ENCODE results near the gene MPLKIP.
A peak's percentile ranks its signal among the peaks of the same experiment; 100 is the strongest.

MPLKIP gene

GRCh38 chr7:40099837-40100236 lies 34.6 kb downstream of the MPLKIP start:
- Mint-ChIP-seq H3K27me3 (no peaks in the 10 kb centered on the region), H3K27ac (no peak overlapping the region), H3K4me3 (no peak overlapping the region), H3K9me3 (no peaks in the 10 kb centered on the region), H3K4me1 (no peaks in the 10 kb centered on the region)
- DNase-seq (no peak), ATAC-seq (no peak)

GRCh38 chr7:40098810-40099209 lies 35.6 kb downstream of the MPLKIP start:
- Mint-ChIP-seq H3K9me3 (no peaks in the 10 kb centered on the region), H3K27me3 (no peaks in the 10 kb centered on the region), H3K27ac (no peak overlapping the region), H3K4me3 (no peak overlapping the region), H3K4me1 (no peaks in the 10 kb centered on the region)
- ATAC-seq (no peak), DNase-seq (no peak)

- Mint-ChIP-seq H3K27ac (peak overlapping the region in 1 of 2 donors; percentile 52), H3K4me3 (no peak overlapping the region), H3K4me1 (no peaks in the 10 kb centered on the region), H3K9me3 (no peaks in the 10 kb centered on the region), H3K27me3 (no peaks in the 10 kb centered on the region)
- ATAC-seq (no peak), DNase-seq (no peak)
Measured at GRCh38 chr7:40097728-40098127, 36.7 kb downstream of the MPLKIP start.

- Mint-ChIP-seq H3K4me3 (no peak overlapping the region), H3K9me3 (no peaks in the 10 kb centered on the region), H3K4me1 (no peaks in the 10 kb centered on the region), H3K27ac (no peak overlapping the region), H3K27me3 (no peaks in the 10 kb centered on the region)
- DNase-seq (no peak), ATAC-seq (no peak)
Measured at GRCh38 chr7:40095695-40096327, 38.6 kb downstream of the MPLKIP start.

GRCh38 chr7:40095230-40095629 lies 39.2 kb downstream of the MPLKIP start:
- no peak for DNase-seq
- Mint-ChIP-seq H3K27me3 (no peaks in the 10 kb centered on the region), H3K4me1 (no peaks in the 10 kb centered on the region), H3K4me3 (no peak overlapping the region), H3K9me3 (no peaks in the 10 kb centered on the region), H3K27ac (no peak overlapping the region)
- ATAC-seq, result no peak

GRCh38 chr7:40093631-40094350 lies 40.6 kb downstream of the MPLKIP start:
- H3K4me1 Mint-ChIP-seq, result no peaks in the 10 kb centered on the region
- no peak overlapping the region for H3K27ac Mint-ChIP-seq
- no peak for ATAC-seq
- H3K27me3 Mint-ChIP-seq, result no peaks in the 10 kb centered on the region
- no peaks in the 10 kb centered on the region for H3K9me3 Mint-ChIP-seq
- DNase-seq, result no peak
- H3K4me3 Mint-ChIP-seq, result no peak overlapping the region

GRCh38 chr7:40092182-40092581 lies 42.2 kb downstream of the MPLKIP start:
- DNase-seq, result no peak
- Mint-ChIP-seq H3K27me3 (no peaks in the 10 kb centered on the region), H3K27ac (no peak overlapping the region), H3K4me3 (no peak overlapping the region), H3K4me1 (no peaks in the 10 kb centered on the region), H3K9me3 (no peaks in the 10 kb centered on the region)
- no peak for ATAC-seq

GRCh38 chr7:40077849-40078248 lies 56.6 kb downstream of the MPLKIP start:
- H3K9me3 Mint-ChIP-seq, result no peaks in the 10 kb centered on the region
- peak overlapping the region in 1 of 2 donors; percentile 54 for H3K27ac Mint-ChIP-seq
- H3K4me3 Mint-ChIP-seq, result no peak overlapping the region

More at GRCh38 chr7:40077849-40078248, 56.6 kb downstream of the MPLKIP start:
- ATAC-seq, result no peak
- Mint-ChIP-seq H3K27me3 (no peaks in the 10 kb centered on the region), H3K4me1 (no peaks in the 10 kb centered on the region)
- DNase-seq, result no peak
